ENCODE data around the gene TP53BP2. TPM values are rescaled to one million over a fixed set of nuclear protein-coding genes. Genes with fewer than 3 reads are reported as not detected.

TP53BP2 gene
- total RNA-seq, 4 donors from 2014 or later, result 31.7 to 196 (median 58.2) TPM

- no peaks in the 10 kb centered on the region for H3K4me1 ChIP-seq
- H3K36me3 ChIP-seq, result no peaks in the 10 kb centered on the region
- H3K27ac ChIP-seq, result no peak overlapping the region
- no peaks in the 10 kb centered on the region for H3K27me3 ChIP-seq
- H3K9me3 ChIP-seq, result no peaks in the 10 kb centered on the region
- TF ChIP-seq CTCF (IDR thresholded peaks at IDR 0.05) (no peak), POLR2A (IDR thresholded peaks at IDR 0.05) (no peak)
- no peak for DNase-seq
- no peak overlapping the region for H3K4me3 ChIP-seq
Observed at GRCh38 chr1:223860051-223860622, 14.4 kb upstream of the TP53BP2 start.

GRCh38 chr1:223859058-223859457, 13.3 kb upstream of the TP53BP2 start:
- Histone ChIP-seq H3K27ac (no peak overlapping the region), H3K4me1 (no peaks in the 10 kb centered on the region), H3K4me3 (no peak overlapping the region), H3K9me3 (no peaks in the 10 kb centered on the region), H3K27me3 (no peaks in the 10 kb centered on the region), H3K36me3 (no peaks in the 10 kb centered on the region)
- no peak for TF ChIP-seq POLR2A (IDR thresholded peaks at IDR 0.05)
- TF ChIP-seq CTCF (IDR thresholded peaks at IDR 0.05), result no peak
- DNase-seq, result no peak

GRCh38 chr1:223856386-223856785, 10.6 kb upstream of the TP53BP2 start:
- H3K36me3 ChIP-seq, result no peaks in the 10 kb centered on the region
- H3K27ac ChIP-seq, result no peak overlapping the region
- TF ChIP-seq CTCF (IDR thresholded peaks at IDR 0.05), result no peak
- TF ChIP-seq POLR2A (IDR thresholded peaks at IDR 0.05), result no peak
- H3K4me1 ChIP-seq, result no peaks in the 10 kb centered on the region
- no peak overlapping the region for H3K4me3 ChIP-seq
- H3K27me3 ChIP-seq, result no peaks in the 10 kb centered on the region
- H3K9me3 ChIP-seq, result no peaks in the 10 kb centered on the region
- DNase-seq, result no peak

- Histone ChIP-seq H3K4me3 (no peak overlapping the region), H3K27ac (no peak overlapping the region), H3K9me3 (no peaks in the 10 kb centered on the region), H3K36me3 (no peaks in the 10 kb centered on the region), H3K4me1 (no peaks in the 10 kb centered on the region), H3K27me3 (no peaks in the 10 kb centered on the region)
- TF ChIP-seq POLR2A (IDR thresholded peaks at IDR 0.05), result no peak
- DNase-seq, result no peak
Observed at GRCh38 chr1:223853748-223854147, 8.0 kb upstream of the TP53BP2 start.

- H3K4me3 ChIP-seq, result no peak overlapping the region
- no peak for DNase-seq
- no peaks in the 10 kb centered on the region for H3K9me3 ChIP-seq
- H3K4me1 ChIP-seq, result no peaks in the 10 kb centered on the region
- no peak for TF ChIP-seq POLR2A (IDR thresholded peaks at IDR 0.05)
- TF ChIP-seq CTCF (IDR thresholded peaks at IDR 0.05), result no peak
- H3K27ac ChIP-seq, result no peak overlapping the region
- no peaks in the 10 kb centered on the region for H3K36me3 ChIP-seq
- no peaks in the 10 kb centered on the region for H3K27me3 ChIP-seq
Observed at GRCh38 chr1:223853275-223853674, 7.5 kb upstream of the TP53BP2 start.

GRCh38 chr1:223852337-223852736, 6.6 kb upstream of the TP53BP2 start:
- H3K9me3 ChIP-seq, result no peaks in the 10 kb centered on the region
- no peaks in the 10 kb centered on the region for H3K27me3 ChIP-seq
- H3K27ac ChIP-seq, result no peak overlapping the region
- DNase-seq, result no peak
- H3K4me3 ChIP-seq, result no peak overlapping the region
- no peaks in the 10 kb centered on the region for H3K4me1 ChIP-seq
- TF ChIP-seq CTCF (IDR thresholded peaks at IDR 0.05) (no peak), POLR2A (IDR thresholded peaks at IDR 0.05) (no peak)
- no peaks in the 10 kb centered on the region for H3K36me3 ChIP-seq

All from Peyer's patch (tissue), 4 donors.